Measurements from ENCODE around the gene SLC35A2.

DNA sequence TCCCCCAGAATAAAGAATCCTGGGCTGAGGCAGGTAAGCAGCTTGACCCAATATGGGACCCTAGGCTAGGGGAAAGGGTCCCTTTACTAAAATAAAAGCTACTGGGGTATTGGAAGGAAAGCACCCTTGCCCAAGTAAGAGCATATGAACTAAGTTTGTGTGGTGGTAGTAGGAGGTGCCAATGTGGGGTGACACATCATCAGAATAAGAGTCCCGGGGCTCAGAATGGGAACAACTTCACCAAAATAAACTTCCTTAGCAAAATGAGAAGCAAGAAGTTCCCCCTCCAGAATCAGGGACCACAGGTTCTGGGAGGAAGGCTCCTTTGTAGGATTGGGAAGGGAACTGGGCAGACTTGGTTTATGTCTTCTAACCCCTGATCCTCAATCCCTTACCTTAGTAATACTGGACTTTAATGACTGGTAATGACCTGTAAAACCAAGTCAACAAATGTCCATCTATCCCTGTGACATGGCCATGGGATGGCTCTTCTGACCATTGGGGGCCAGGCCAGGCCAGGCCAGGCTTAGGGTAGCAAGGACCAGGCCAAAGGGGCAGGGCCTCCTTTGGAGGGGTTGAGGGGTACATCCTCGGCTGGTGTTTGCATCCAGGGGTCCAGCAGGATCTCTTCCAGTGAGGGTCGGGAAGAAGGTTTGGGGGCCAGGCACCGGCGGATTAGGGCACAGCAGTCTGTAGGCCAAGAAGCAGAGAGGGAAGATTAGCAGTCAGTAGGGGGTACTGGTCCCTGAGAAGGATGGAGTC is 2.3 kb upstream of the SLC35A2 start:
- TF ChIP-seq, protein P1, sequence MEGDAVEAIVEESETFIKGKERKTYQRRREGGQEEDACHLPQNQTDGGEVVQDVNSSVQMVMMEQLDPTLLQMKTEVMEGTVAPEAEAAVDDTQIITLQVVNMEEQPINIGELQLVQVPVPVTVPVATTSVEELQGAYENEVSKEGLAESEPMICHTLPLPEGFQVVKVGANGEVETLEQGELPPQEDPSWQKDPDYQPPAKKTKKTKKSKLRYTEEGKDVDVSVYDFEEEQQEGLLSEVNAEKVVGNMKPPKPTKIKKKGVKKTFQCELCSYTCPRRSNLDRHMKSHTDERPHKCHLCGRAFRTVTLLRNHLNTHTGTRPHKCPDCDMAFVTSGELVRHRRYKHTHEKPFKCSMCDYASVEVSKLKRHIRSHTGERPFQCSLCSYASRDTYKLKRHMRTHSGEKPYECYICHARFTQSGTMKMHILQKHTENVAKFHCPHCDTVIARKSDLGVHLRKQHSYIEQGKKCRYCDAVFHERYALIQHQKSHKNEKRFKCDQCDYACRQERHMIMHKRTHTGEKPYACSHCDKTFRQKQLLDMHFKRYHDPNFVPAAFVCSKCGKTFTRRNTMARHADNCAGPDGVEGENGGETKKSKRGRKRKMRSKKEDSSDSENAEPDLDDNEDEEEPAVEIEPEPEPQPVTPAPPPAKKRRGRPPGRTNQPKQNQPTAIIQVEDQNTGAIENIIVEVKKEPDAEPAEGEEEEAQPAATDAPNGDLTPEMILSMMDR (IDR thresholded peaks at IDR 0.05; ENCODE audit: low read depth, low read length) = no peak
- TF ChIP-seq, protein P2, sequence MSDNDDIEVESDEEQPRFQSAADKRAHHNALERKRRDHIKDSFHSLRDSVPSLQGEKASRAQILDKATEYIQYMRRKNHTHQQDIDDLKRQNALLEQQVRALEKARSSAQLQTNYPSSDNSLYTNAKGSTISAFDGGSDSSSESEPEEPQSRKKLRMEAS (IDR thresholded peaks at IDR 0.05; ENCODE audit: low read depth, low read length) = no peak
- TF ChIP-seq POLR2A (IDR thresholded peaks at IDR 0.05; ENCODE audit: extremely low read depth, insufficient read length) (no peak), MYC (IDR thresholded peaks at IDR 0.05; ENCODE audit: low read depth, low read length) (no peak)

Data from NB4 (cell line).